Endothelial cell of umbilical vein (primary cell): Measurements from ENCODE around the gene FAM135A. TPM values are rescaled to one million over a fixed set of nuclear protein-coding genes. Genes with fewer than 3 reads are reported as not detected.
"Not testable (repeated sequence)": the region's sequence is repeated elsewhere in the genome, so short reads cannot be mapped to it uniquely, and the experiment has no call there.

Source experiments
- BruUV-seq: library from RNA; stranded (reverse); fragments of 400-500 nt; replicated peaks from 2 replicates; lab custom pipeline; 2021; lab: Mats Ljungman, UMichigan
- CTCF ChIA-PET: fragments of 300-600, 350-600 bp; sonication (Branson Sonifier 250); formaldehyde crosslinking; loops from one replicate; lab custom pipeline; 2021; ENCODE audit warnings: antibody characterized with exemption, inconsistent platforms; lab: Charles Lee
- POLR2A ChIA-PET: fragments of 300-600, 350-600 bp; sonication (Branson Sonifier 250); formaldehyde crosslinking; loops from one replicate; lab custom pipeline; 2021; ENCODE audit warnings: antibody characterized with exemption, inconsistent platforms; lab: Charles Lee
- DNase-seq: peaks from one replicate; pipeline ENCODE4 v3.0.0-alpha.2; 2011; ENCODE audit warnings: low read depth, low spot score
- FAIRE-seq: peaks from 2 replicates; lab custom pipeline; 2011; peaks lifted over from hg19 to GRCh38; lab: Jason Lieb, UNC
- H2AFZ ChIP-seq: 2 replicates; pipeline ENCODE4 v1.6.0; 2012; ENCODE audit warnings: low read depth, low read length, control low read depth, inconsistent platforms
- H3K27ac ChIP-seq: 2 replicates; pipeline ENCODE4 v1.5.1; 2011; ENCODE audit warnings: low read depth, mild to moderate bottlenecking, control low read depth, low read length, moderate library complexity; ENCODE audit not compliant: insufficient read depth
- H3K27me3 ChIP-seq, 2 experiments: 2 replicates each; pipeline versions ENCODE4 v1.6.0 to v1.6.1; 2011; ENCODE audit warnings: low read length in 2 of 2, mixed read lengths in 1 of 2; ENCODE audit not compliant: control insufficient read depth in 2 of 2, insufficient read depth in 2 of 2
- H3K36me3 ChIP-seq, 2 experiments: 2 replicates in 1 of 2; 3 replicates in 1 of 2; pipeline ENCODE4 v1.5.1; 2011; ENCODE audit warnings: low read length in 2 of 2, mild to moderate bottlenecking in 1 of 2, moderate library complexity in 1 of 2; ENCODE audit not compliant: control insufficient read depth in 2 of 2, insufficient read depth in 2 of 2; ENCODE audit errors: extremely low read depth in 1 of 2
- H3K4me1 ChIP-seq: 3 replicates; pipeline ENCODE4 v1.5.1; 2011; ENCODE audit warnings: mild to moderate bottlenecking, low read length; ENCODE audit not compliant: control insufficient read depth, insufficient read depth; ENCODE audit errors: extremely low read depth
- H3K4me2 ChIP-seq: 2 replicates; pipeline ENCODE4 v1.6.1; 2011; ENCODE audit warnings: low read length, control low read depth, mixed read lengths; ENCODE audit not compliant: insufficient read depth
- H3K4me3 ChIP-seq, 3 experiments: fragments of 200-600 bp in 1 of 3; sonication (generic), shearing (Covaris generic) in 1 of 3; replicated peaks in 1 of 3; 2 replicates each; pipeline ENCODE4 v1.5.1; 2011 to 2016; ENCODE audit warnings: control low read depth in 3 of 3, low read length in 3 of 3, mild to moderate bottlenecking in 2 of 3, inconsistent platforms in 1 of 3, low read depth in 1 of 3, moderate library complexity in 1 of 3; ENCODE audit not compliant: insufficient read depth in 1 of 3
- H3K79me2 ChIP-seq: 2 replicates; pipeline ENCODE4 v1.6.0; 2012; ENCODE audit warnings: low read length, inconsistent platforms; ENCODE audit not compliant: control insufficient read depth, insufficient read depth
- H3K9ac ChIP-seq: replicated peaks from 2 replicates; pipeline ENCODE3; 2011; ENCODE audit warnings: low read length, control low read depth; ENCODE audit not compliant: insufficient read depth; ENCODE audit errors: extremely low read depth
- H3K9me1 ChIP-seq: replicated peaks from 3 replicates; pipeline ENCODE4 v1.6.0; 2011; ENCODE audit warnings: mild to moderate bottlenecking, low read length; ENCODE audit not compliant: control insufficient read depth, insufficient read depth; ENCODE audit errors: extremely low read depth
- H3K9me3 ChIP-seq: replicated peaks from 2 replicates; pipeline ENCODE4 v1.5.1; 2012; ENCODE audit warnings: low read length, inconsistent platforms; ENCODE audit not compliant: control insufficient read depth, insufficient read depth
- H4K20me1 ChIP-seq: replicated peaks from 2 replicates; pipeline ENCODE3; 2011; ENCODE audit warnings: mild to moderate bottlenecking, low read length; ENCODE audit not compliant: control insufficient read depth, insufficient read depth; ENCODE audit errors: extremely low read depth
- EZH2 ChIP-seq: IDR thresholded peaks from 2 replicates; pipeline ENCODE4 v1.6.1; 2012; ENCODE audit warnings: borderline replicate concordance, low read depth, mild to moderate bottlenecking, moderate library complexity, low read length, inconsistent platforms; ENCODE audit not compliant: severe bottlenecking
- FOS ChIP-seq: IDR thresholded peaks from 2 replicates; pipeline ENCODE4 v1.6.1; 2011; ENCODE audit warnings: mild to moderate bottlenecking, low read length, moderate library complexity, borderline replicate concordance; ENCODE audit not compliant: insufficient read depth
- GATA2 ChIP-seq: IDR thresholded peaks from 2 replicates; pipeline ENCODE4 v1.7.0; 2011; ENCODE audit warnings: low read depth, mild to moderate bottlenecking, moderate library complexity, mixed read lengths, low read length; ENCODE audit not compliant: insufficient read length, insufficient read depth
- JUN ChIP-seq: IDR thresholded peaks from 2 replicates; pipeline ENCODE4 v1.6.1; 2011; ENCODE audit warnings: borderline replicate concordance, low read depth; ENCODE audit not compliant: insufficient read length, insufficient read depth
- MYC ChIP-seq: IDR thresholded peaks from one replicate; pipeline ENCODE4 v1.6.1; 2011; ENCODE audit warnings: mild to moderate bottlenecking, low read depth, low read length
- POLR2A ChIP-seq: IDR thresholded peaks from 2 replicates; pipeline ENCODE4 v1.6.1; 2012; ENCODE audit warnings: low read depth, mild to moderate bottlenecking, control low read depth, low read length
- POLR2AphosphoS5 ChIP-seq: IDR thresholded peaks from 2 replicates; pipeline ENCODE4 v1.6.1; 2012; ENCODE audit warnings: low read depth, mild to moderate bottlenecking, control low read depth, low read length, moderate library complexity; ENCODE audit not compliant: insufficient read depth
- dilution Hi-C: fragments of 300-500 bp; cut with MboI; formaldehyde crosslinking; loops from one replicate; pipeline ENCODE4 v1.15.0; 2019; ENCODE audit warnings: low sequenced_read_pairs; ENCODE audit not compliant: extremely low pct_ligation_motif_present
- intact Hi-C: fragments of 100-400 bp; cut with micrococcal nuclease; formaldehyde crosslinking; loops from one replicate; pipeline ENCODE4 v1.10.0; 2022
- polyA plus RNA-seq, 4 experiments: library from polyadenylated mRNA; depleted of rRNA in 3 of 4; stranded (reverse) in 3 of 4; unstranded in 1 of 4; fragments of >200 nt; gene quantifications; 2 replicates each; pipeline versions ENCODE4 v1.2.1 to v1.2.3, GENCODE V29; 2011 to 2012; ENCODE audit warnings: missing spikeins in 1 of 4
- total RNA-seq: library from RNA; stranded (reverse); gene quantifications from 2 replicates; pipeline ENCODE4 v1.2.3, GENCODE V29; 2021
- TF ChIP-seq, protein P1 (sequence below), 2 donors: IDR thresholded peaks; 1 replicate in 1 of 2; 2 replicates in 1 of 2; pipeline ENCODE4 v1.5.1; 2011; ENCODE audit warnings: low read length in 2 of 2, mild to moderate bottlenecking in 2 of 2, moderate library complexity in 2 of 2, control low read depth in 1 of 2, inconsistent platforms in 1 of 2, low read depth in 1 of 2; ENCODE audit not compliant: insufficient read depth in 1 of 2; ENCODE audit errors: extremely low read depth in 1 of 2
- TF ChIP-seq, protein P2 (sequence below): IDR thresholded peaks from 2 replicates; pipeline ENCODE4 v1.6.1; 2011; ENCODE audit not compliant: insufficient read depth, insufficient read length

The FAM135A gene
- total and polyA plus RNA-seq, 2 donors (not counting 3 experiments of a cell fraction or from before 2014, with no cell fraction given): 3.7 to 9.6 TPM

DNA sequence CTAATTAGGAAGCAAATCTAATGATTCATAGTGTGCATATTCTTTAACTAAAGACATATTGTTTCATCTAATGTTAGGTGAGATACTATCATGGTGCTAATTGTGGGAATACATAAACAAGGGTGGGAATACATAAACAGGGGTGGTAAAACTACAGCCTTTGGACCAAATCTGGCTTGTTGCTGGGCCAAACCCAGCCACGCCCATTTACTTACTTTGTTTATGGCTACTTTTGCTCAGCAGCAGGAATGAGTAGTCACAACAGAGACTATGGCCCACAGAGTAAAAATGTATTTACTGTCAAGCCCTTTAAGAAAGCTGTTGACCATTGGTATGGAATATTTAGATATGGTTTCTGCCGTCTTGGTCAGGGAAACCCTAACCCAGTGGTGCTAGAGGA, 31.7 kb downstream of the FAM135A start:
- no TSS peak for BruUV-seq
- Histone ChIP-seq H3K36me3 (no peaks in the 10 kb centered on the region), H3K79me2 (no peaks in the 10 kb centered on the region), H3K4me3 (no peak overlapping the region), H3K27me3 (no peaks in the 10 kb centered on the region), H2AFZ (no peak overlapping the region), H4K20me1 (no peaks in the 10 kb centered on the region), H3K9me3 (no peaks in the 10 kb centered on the region), H3K9me1 (no peaks in the 10 kb centered on the region), H3K4me2 (no peak overlapping the region), H3K9ac (no peak overlapping the region), H3K27ac (no peak overlapping the region), H3K4me1 (no peaks in the 10 kb centered on the region)
- intact Hi-C loops: no loop called here
- ChIA-PET CTCF (no interaction called here), POLR2A (no interaction called here)
- no peak for TF ChIP-seq MYC
- no peak for TF ChIP-seq POLR2A
- no peak for TF ChIP-seq POLR2AphosphoS5
- no peak for TF ChIP-seq EZH2
- TF ChIP-seq GATA2: no peak
- TF ChIP-seq, protein P1, sequence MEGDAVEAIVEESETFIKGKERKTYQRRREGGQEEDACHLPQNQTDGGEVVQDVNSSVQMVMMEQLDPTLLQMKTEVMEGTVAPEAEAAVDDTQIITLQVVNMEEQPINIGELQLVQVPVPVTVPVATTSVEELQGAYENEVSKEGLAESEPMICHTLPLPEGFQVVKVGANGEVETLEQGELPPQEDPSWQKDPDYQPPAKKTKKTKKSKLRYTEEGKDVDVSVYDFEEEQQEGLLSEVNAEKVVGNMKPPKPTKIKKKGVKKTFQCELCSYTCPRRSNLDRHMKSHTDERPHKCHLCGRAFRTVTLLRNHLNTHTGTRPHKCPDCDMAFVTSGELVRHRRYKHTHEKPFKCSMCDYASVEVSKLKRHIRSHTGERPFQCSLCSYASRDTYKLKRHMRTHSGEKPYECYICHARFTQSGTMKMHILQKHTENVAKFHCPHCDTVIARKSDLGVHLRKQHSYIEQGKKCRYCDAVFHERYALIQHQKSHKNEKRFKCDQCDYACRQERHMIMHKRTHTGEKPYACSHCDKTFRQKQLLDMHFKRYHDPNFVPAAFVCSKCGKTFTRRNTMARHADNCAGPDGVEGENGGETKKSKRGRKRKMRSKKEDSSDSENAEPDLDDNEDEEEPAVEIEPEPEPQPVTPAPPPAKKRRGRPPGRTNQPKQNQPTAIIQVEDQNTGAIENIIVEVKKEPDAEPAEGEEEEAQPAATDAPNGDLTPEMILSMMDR (IDR thresholded peaks at IDR 0.05; ENCODE audit: extremely low read depth in 1 of 2, insufficient read depth in 1 of 2, low read depth in 1 of 2, low read length in 2 of 2): no peak
- no peak for TF ChIP-seq FOS
- TF ChIP-seq, protein P2, sequence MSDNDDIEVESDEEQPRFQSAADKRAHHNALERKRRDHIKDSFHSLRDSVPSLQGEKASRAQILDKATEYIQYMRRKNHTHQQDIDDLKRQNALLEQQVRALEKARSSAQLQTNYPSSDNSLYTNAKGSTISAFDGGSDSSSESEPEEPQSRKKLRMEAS: no peak
- TF ChIP-seq JUN: no peak
- dilution Hi-C loops: no loop called here
- no peak for DNase-seq
- no peak for FAIRE-seq

DNA sequence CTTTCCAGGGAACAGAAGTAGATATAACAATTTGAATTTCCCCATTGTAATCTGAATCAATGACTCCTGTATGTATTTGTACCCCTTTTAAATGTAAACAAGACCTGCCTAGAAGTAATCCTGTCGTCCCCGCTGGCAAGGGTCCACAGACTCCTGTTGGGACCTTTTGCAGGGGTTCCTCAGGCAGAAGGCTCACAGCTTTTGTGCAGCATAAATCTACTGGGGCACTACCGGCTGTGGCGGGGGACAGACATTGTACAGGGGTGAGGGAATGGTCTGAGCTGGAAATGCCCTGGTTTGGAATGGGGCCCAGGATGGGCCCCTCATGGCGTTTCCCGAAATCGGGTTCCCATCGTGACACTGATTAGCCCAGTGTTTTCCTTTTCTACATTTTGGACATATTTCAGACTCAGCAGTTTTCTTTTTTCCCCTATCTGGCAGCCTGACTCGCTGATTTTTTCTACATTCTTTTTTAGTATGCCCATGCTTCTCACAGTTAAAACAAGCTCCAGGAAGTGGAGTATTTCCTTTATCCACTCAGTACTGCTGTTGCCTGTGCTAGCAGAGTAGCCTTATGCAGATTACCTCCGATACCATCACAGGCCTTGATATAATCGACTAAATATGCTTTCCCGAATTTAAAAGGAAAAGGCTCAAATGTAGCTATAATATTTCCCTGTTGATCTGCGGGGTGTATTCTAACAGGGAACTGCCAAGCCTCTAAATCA, 34.2 kb downstream of the FAM135A start:
- H3K27ac ChIP-seq, H3K9ac ChIP-seq, H4K20me1 ChIP-seq, POLR2A ChIA-PET, FAIRE-seq, H3K4me1 ChIP-seq, H3K79me2 ChIP-seq, H3K36me3 ChIP-seq, H3K9me3 ChIP-seq, dilution Hi-C loops, H3K9me1 ChIP-seq, intact Hi-C loops, H3K27me3 ChIP-seq, BruUV-seq: not testable (repeated sequence)
- peak; percentile 42 for DNase-seq
- Histone ChIP-seq H3K4me2 (peak overlapping the region; percentile 55), H2AFZ (peak overlapping the region; percentile 44), H3K4me3 (peak overlapping the region in 1 of 3 experiments; percentile 12)
- CTCF ChIA-PET: interaction anchor here (0.9 to 1.5 kb wide), 8 partner anchors 11 to 239 kb away, joined by 3 to 7 read pairs (median 3); no protein-coding TSS in a partner anchor
